Hepatocyte (in vitro differentiated cells): Measurements from ENCODE around the gene CX3CR1.

Experiments
- CTCF ChIP-seq: fragments of 200-600 bp; sonication (generic); IDR thresholded peaks from 2 replicates; pipeline ENCODE4 v1.5.1; 2016; ENCODE audit warnings: antibody characterized with exemption, mild to moderate bottlenecking; ENCODE audit not compliant: poor library complexity
- EZH2 ChIP-seq: fragments of 200-600 bp; sonication (generic); IDR thresholded peaks from 2 replicates; pipeline ENCODE4 v1.6.1; 2016; ENCODE audit warnings: antibody characterized with exemption, mild to moderate bottlenecking, borderline replicate concordance

DNA sequence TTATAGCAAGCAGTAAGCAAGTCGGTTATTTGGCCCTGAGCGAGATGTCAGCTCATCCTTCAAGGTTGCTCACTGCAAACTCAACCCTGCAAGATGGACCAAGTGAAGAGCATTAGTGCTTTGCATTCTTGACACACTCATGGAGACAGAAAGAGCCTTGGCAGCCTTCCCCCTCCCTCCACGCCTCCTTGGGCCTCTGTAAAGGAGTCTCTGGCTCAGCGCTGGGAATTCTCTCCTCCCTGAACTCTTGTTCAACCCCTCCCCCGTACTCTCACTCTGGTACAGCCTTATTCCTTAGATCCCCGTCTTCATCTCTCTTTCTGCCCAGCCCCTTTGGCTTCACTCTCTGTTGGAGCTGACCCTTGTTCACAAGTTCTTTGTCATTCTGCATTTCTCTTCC is 2.2 kb upstream of the CX3CR1 start:
- TF ChIP-seq CTCF (no peak), EZH2 (no peak)
